Thyroid gland (tissue), 4 donors: ENCODE measurements around the gene PRPF19.

ENCODE experiments used
- POLR2A ChIP-seq, 2 donors: fragments of 450-650 bp; IDR thresholded peaks; one replicate each; pipeline ENCODE4 v1.6.1; 2017; ENCODE audit warnings: antibody characterized with exemption in 2 of 2, mild to moderate bottlenecking in 2 of 2, moderate library complexity in 1 of 2
- TF ChIP-seq, protein P1 (sequence below), 6 experiments: fragments of 200-600 bp in 3 of 6; fragments of 450-650 bp in 3 of 6; sonication (generic) in 3 of 6; IDR thresholded peaks; one replicate each; pipeline ENCODE4 v1.5.1; 2016 to 2019; ENCODE audit warnings: antibody characterized with exemption in 6 of 6, mild to moderate bottlenecking in 2 of 6, inconsistent platforms in 1 of 6, moderate library complexity in 1 of 6

DNA sequence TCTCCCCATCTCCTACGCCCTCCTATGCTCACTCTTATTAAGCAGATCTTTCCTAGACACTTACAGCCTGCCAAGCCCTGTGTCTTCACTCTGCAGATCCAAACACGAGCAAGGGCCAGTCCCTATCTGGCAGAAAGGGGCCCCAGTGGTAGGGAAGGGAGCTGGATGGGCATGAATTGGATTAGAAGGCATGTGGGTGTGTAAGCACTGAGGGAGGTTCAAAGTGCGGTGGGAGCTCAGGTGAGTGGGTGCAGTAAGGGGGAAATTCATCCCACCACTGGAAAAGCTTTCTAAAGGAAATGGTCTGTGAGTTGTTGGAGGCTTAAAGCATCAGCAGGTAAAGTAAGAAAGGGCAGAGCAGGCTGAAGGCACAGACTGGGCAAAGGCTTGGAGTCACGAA lies 23.4 kb upstream of the PRPF19 start:
- no peak for TF ChIP-seq POLR2A (IDR thresholded peaks at IDR 0.05)
- TF ChIP-seq, protein P1, sequence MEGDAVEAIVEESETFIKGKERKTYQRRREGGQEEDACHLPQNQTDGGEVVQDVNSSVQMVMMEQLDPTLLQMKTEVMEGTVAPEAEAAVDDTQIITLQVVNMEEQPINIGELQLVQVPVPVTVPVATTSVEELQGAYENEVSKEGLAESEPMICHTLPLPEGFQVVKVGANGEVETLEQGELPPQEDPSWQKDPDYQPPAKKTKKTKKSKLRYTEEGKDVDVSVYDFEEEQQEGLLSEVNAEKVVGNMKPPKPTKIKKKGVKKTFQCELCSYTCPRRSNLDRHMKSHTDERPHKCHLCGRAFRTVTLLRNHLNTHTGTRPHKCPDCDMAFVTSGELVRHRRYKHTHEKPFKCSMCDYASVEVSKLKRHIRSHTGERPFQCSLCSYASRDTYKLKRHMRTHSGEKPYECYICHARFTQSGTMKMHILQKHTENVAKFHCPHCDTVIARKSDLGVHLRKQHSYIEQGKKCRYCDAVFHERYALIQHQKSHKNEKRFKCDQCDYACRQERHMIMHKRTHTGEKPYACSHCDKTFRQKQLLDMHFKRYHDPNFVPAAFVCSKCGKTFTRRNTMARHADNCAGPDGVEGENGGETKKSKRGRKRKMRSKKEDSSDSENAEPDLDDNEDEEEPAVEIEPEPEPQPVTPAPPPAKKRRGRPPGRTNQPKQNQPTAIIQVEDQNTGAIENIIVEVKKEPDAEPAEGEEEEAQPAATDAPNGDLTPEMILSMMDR (IDR thresholded peaks at IDR 0.05), result no peak
